ENCODE data around the gene SLC27A3. TPM values are rescaled to one million over a fixed set of nuclear protein-coding genes. Genes with fewer than 3 reads are reported as not detected.

Gene SLC27A3
- total and polyA plus RNA-seq, 2 of the 8 experiments (the other 6 are each of a cell fraction or from before 2014, with no cell fraction given): 39.1 to 40.1 TPM

DNA sequence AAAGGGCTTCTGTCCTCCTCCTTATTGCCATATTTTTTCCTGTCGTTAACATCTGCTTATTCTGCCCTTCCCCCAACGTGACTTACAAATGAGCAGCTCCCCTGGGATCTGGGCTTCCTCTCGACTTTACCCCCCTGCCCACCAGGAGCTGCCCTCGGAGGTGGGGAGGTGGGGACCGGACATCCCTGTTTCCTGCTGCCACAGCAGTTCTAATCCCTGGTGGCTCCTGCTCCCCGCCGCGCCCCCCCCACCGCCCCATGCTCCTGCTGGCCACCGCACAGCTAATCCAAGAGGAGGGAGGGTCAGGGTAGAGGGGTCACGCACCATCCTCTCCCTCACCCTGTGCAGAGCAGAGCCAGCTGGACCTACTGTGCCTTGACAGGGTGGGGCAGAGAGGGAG is 4.4 kb upstream of the SLC27A3 start:
- peaks cover 13 to 55% (median 32%) of the 10 kb centered on the region in 4 experiments; a peak in 6 of 8 replicates for H3K36me3 ChIP-seq (ENCODE audit: control insufficient read depth in 2 of 4, insufficient read depth in 4 of 4, low read length in 3 of 4)
- WGBS, 2 experiments (ENCODE audit: extremely low coverage in 1 of 2, insufficient coverage in 1 of 2, insufficient read length in 1 of 2, insufficient replicate concordance in 2 of 2, low coverage in 1 of 2, low lambda C conversion rate in 2 of 2, missing lambda C conversion rate in 1 of 2): 76% methylated on average over 6 of the region's 11 CpGs; no CpG with 5 or more reads in 1 of the 2 experiments

More for the DNA sequence above, 4.4 kb upstream of the SLC27A3 start:
- no peak overlapping the region for H3K14ac ChIP-seq (ENCODE audit: insufficient read length)
- H4K20me1 ChIP-seq (replicated peaks in 1 of 2; ENCODE audit: control insufficient read depth in 1 of 2, insufficient read depth in 2 of 2, low read length in 2 of 2): no peaks in the 10 kb centered on the region
- no peak overlapping the region for H2BK120ac ChIP-seq (replicated peaks; ENCODE audit: low read depth, low read length)
- no peaks in the 10 kb centered on the region for H3K79me2 ChIP-seq (ENCODE audit: control insufficient read depth in 1 of 2, insufficient read depth in 2 of 2, low read length in 2 of 2)
- no peak overlapping the region for H2BK15ac ChIP-seq (ENCODE audit: low read length)
- H2AK5ac ChIP-seq (ENCODE audit: low read depth, low read length): no peak overlapping the region
- no peaks in the 10 kb centered on the region for H3K9me3 ChIP-seq (ENCODE audit: insufficient read depth in 2 of 2, low read depth in 1 of 2, low read length in 1 of 2)
- 0 out of 2 replicates have a peak overlapping the region, but pooled peaks have one; percentile 31 for H2BK5ac ChIP-seq (ENCODE audit: low read depth, low read length)
- no peak overlapping the region for H3K4ac ChIP-seq (replicated peaks; ENCODE audit: insufficient read length, low read depth, low read length)
- no peak overlapping the region for H3K4me2 ChIP-seq (ENCODE audit: insufficient read depth in 1 of 2, low read depth in 2 of 2, low read length in 2 of 2)
- 0 out of 2 replicates have a peak, but pooled peaks cover 2% of the 10 kb centered on the region for H3K79me1 ChIP-seq (ENCODE audit: low read depth, low read length)
- no peak overlapping the region for H3K27ac ChIP-seq (ENCODE audit: low read depth, low read length)
- no peak overlapping the region for H4K5ac ChIP-seq (ENCODE audit: insufficient read length, low read depth, low read length)
- H3K23ac ChIP-seq (ENCODE audit: insufficient read length): no peak overlapping the region
- no peak overlapping the region for H2BK12ac ChIP-seq (ENCODE audit: low read depth, low read length)
- H3K18ac ChIP-seq (ENCODE audit: extremely low read depth, low read length): no peak overlapping the region
- no peak overlapping the region for H4K8ac ChIP-seq (ENCODE audit: extremely low read depth, insufficient read depth, low read length)
- no peak overlapping the region for H3K9ac ChIP-seq (replicated peaks in 1 of 4; ENCODE audit: extremely low read depth in 1 of 4, low read depth in 3 of 4, low read length in 3 of 4)
- peaks cover 0 to 10% (median 4%) of the 10 kb centered on the region in 4 experiments; a peak in 4 of 7 replicates for H3K4me1 ChIP-seq (replicated peaks in 1 of 4; ENCODE audit: control insufficient read depth in 3 of 4, insufficient read depth in 4 of 4, low read length in 3 of 4)
- no peak overlapping the region for H2BK20ac ChIP-seq (ENCODE audit: low read length)
- POLR2A ChIA-PET (ENCODE audit: partially characterized antibody): interaction anchor here (0.6 to 2.6 kb wide), 6 partner anchors 12 to 137 kb away, joined by 3 to 12 read pairs (median 4); partner anchors contain the start of genes CHTOP and NPR1
- H3K4me3 ChIP-seq (ENCODE audit: extremely low read depth in 1 of 4, insufficient read depth in 2 of 4, low read depth in 3 of 4, low read length in 4 of 4): no peak overlapping the region
- H2AFZ ChIP-seq (ENCODE audit: low read length): no peak overlapping the region
- no peak for DNase-seq (ENCODE audit: low read depth in 1 of 2, low spot score in 2 of 2)
- no peak for FAIRE-seq
- CTCF ChIA-PET (ENCODE audit: partially characterized antibody): interaction anchor here (0.7 to 12.1 kb wide), 18 partner anchors 9 to 215 kb away, joined by 3 to 172 read pairs (median 4); partner anchors contain the start of genes ILF2, JTB, NPR1 and RAB13
- H3K27me3 ChIP-seq (replicated peaks in 1 of 4; ENCODE audit: control insufficient read depth in 3 of 4, extremely low read depth in 1 of 4, insufficient read depth in 3 of 4, low read length in 3 of 4): no peaks in the 10 kb centered on the region; a peak in 1 of 7 replicates
- H3K56ac ChIP-seq (replicated peaks; ENCODE audit: insufficient read length, low read depth, low read length): no peak overlapping the region
- H3K23me2 ChIP-seq (ENCODE audit: low read depth, low read length): peaks cover 10% of the 10 kb centered on the region
- H4K91ac ChIP-seq (replicated peaks; ENCODE audit: insufficient read length, low read length): no peak overlapping the region

All from H1 (cell line).